ENCODE data around the gene KERA.

The KERA gene

GRCh38 chr12:91007531-91008290 is 50.1 kb downstream of the KERA start:
- no peak for FAIRE-seq

GRCh38 chr12:91004872-91005271 is 53.0 kb downstream of the KERA start, which contains the start of gene EPYC:
Gene EPYC (minus strand): TSS chr12:91004972. CDS start chr12:91002565, 2,407 bp downstream.
- FAIRE-seq = no peak

- no peak for FAIRE-seq
These were observed 54.1 kb downstream of the KERA start for GRCh38 chr12:91003737-91004136.

- peak; percentile 68 for FAIRE-seq
These were observed 56.5 kb downstream of the KERA start for GRCh38 chr12:91001306-91001705.

Measured in TTC549 (cell line).